Epithelial cell of proximal tubule (primary cell): ENCODE results near the gene FAT1. TPM values are rescaled to one million over a fixed set of nuclear protein-coding genes. Genes with fewer than 3 reads are reported as not detected.
A peak's percentile ranks its signal among the peaks of the same experiment; 100 is the strongest.

Experiments used
- DNase-seq: peaks from one replicate; pipeline ENCODE4 v3.0.0-alpha.2; 2011; ENCODE audit warnings: low read depth
- H3K4me3 ChIP-seq: 2 replicates; pipeline ENCODE4 v1.5.1; 2011; ENCODE audit warnings: low read depth, mild to moderate bottlenecking, low read length
- CTCF ChIP-seq: conservative IDR thresholded peaks from 2 replicates; pipeline ENCODE4 v1.5.1; 2012; ENCODE audit warnings: low read depth, mild to moderate bottlenecking, low read length
- total RNA-seq: library from RNA; depleted of rRNA; stranded (reverse); fragments of >200 nt; gene quantifications from 2 replicates; pipeline ENCODE4 v1.2.3, GENCODE V29; 2015

FAT1 gene
- total RNA-seq, 1 donor from 2014 or later: 178 TPM

GRCh38 chr4:186642530-186642929, 81.1 kb downstream of the FAT1 start:
- no peak for TF ChIP-seq CTCF
- H3K4me3 ChIP-seq: peak overlapping the region; percentile 40
- DNase-seq: no peak

GRCh38 chr4:186634591-186635128, 89.0 kb downstream of the FAT1 start:
- no peak for DNase-seq
- TF ChIP-seq CTCF: no peak
- no peak overlapping the region for H3K4me3 ChIP-seq

GRCh38 chr4:186633844-186634243, 89.8 kb downstream of the FAT1 start:
- no peak overlapping the region for H3K4me3 ChIP-seq
- TF ChIP-seq CTCF: no peak
- no peak for DNase-seq

GRCh38 chr4:186630128-186630527, 93.5 kb downstream of the FAT1 start:
- no peak for DNase-seq
- TF ChIP-seq CTCF: no peak
- no peak overlapping the region for H3K4me3 ChIP-seq

GRCh38 chr4:186628058-186628711, 95.5 kb downstream of the FAT1 start:
- no peak for TF ChIP-seq CTCF
- DNase-seq: no peak
- H3K4me3 ChIP-seq: no peak overlapping the region

GRCh38 chr4:186627226-186627865, 96.3 kb downstream of the FAT1 start:
- TF ChIP-seq CTCF: no peak
- H3K4me3 ChIP-seq: no peak overlapping the region
- DNase-seq: no peak
